ENCODE measurements around the gene NR1D1.

GRCh38 chr17:40112718-40113109 is 12.3 kb upstream of the NR1D1 start:
- TF ChIP-seq, protein P1, sequence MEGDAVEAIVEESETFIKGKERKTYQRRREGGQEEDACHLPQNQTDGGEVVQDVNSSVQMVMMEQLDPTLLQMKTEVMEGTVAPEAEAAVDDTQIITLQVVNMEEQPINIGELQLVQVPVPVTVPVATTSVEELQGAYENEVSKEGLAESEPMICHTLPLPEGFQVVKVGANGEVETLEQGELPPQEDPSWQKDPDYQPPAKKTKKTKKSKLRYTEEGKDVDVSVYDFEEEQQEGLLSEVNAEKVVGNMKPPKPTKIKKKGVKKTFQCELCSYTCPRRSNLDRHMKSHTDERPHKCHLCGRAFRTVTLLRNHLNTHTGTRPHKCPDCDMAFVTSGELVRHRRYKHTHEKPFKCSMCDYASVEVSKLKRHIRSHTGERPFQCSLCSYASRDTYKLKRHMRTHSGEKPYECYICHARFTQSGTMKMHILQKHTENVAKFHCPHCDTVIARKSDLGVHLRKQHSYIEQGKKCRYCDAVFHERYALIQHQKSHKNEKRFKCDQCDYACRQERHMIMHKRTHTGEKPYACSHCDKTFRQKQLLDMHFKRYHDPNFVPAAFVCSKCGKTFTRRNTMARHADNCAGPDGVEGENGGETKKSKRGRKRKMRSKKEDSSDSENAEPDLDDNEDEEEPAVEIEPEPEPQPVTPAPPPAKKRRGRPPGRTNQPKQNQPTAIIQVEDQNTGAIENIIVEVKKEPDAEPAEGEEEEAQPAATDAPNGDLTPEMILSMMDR (IDR thresholded peaks at IDR 0.05; ENCODE audit: low read length), result no peak
- TF ChIP-seq EZH2phosphoT487 (IDR thresholded peaks at IDR 0.05; ENCODE audit: low read length), result no peak

All from MM.1S (cell line).